ENCODE measurements around the gene GTF3C1.

DNA sequence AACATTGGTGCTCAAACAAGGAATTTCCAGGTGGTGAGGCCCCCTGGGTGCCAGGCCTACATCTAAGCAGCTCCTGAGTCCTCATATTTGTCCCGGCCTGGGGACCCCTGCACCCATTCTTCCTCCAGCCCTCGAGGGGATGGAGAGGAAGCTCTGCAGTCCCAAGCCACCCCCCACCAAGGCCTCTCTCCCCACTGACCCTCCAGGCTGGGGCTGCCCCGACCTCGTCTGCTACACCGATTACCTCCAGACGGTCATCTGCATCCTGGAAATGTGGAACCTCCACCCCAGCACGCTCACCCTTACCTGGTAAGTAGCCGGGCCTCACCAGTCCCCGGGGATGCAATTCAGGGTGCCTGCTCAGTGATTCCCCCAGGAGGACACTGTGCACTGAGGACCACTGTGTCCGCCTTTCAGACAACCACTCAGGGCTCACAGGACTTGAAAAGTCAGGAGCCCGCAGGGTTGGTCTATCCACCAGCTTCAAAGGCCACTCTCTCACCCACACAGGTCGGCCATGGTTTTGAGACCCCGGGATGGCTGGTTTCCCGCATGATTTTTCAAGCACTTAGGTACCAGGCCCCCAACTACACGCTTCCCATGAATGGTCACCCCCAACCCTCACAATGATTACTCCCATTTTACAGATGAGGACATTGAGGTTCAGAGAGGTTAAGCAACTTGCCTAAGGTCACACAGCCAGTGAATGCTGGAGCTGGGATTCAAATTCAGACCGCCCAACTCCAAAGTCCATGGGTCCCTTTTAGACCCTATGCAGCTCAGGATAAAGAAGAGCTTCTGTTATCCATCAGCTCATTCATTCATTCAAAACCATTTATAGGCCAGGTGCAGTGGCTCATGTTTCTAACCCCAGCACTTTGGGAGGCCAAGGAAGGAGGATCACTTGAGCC, 115.3 kb downstream of the GTF3C1 start:
- TF ChIP-seq POLR2AphosphoS5 (IDR thresholded peaks at IDR 0.05) = no peak
- TF ChIP-seq, protein P1, sequence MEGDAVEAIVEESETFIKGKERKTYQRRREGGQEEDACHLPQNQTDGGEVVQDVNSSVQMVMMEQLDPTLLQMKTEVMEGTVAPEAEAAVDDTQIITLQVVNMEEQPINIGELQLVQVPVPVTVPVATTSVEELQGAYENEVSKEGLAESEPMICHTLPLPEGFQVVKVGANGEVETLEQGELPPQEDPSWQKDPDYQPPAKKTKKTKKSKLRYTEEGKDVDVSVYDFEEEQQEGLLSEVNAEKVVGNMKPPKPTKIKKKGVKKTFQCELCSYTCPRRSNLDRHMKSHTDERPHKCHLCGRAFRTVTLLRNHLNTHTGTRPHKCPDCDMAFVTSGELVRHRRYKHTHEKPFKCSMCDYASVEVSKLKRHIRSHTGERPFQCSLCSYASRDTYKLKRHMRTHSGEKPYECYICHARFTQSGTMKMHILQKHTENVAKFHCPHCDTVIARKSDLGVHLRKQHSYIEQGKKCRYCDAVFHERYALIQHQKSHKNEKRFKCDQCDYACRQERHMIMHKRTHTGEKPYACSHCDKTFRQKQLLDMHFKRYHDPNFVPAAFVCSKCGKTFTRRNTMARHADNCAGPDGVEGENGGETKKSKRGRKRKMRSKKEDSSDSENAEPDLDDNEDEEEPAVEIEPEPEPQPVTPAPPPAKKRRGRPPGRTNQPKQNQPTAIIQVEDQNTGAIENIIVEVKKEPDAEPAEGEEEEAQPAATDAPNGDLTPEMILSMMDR (IDR thresholded peaks at IDR 0.05; ENCODE audit: poor library complexity, severe bottlenecking) = no peak
- TF ChIP-seq EP300 (conservative IDR thresholded peaks at IDR 0.05; ENCODE audit: poor library complexity, severe bottlenecking) = no peak
- TF ChIP-seq EZH2 (IDR thresholded peaks at IDR 0.05; ENCODE audit: borderline replicate concordance, insufficient read depth, low read length, poor library complexity, severe bottlenecking) = no peak
- no peak for TF ChIP-seq RAD21 (conservative IDR thresholded peaks at IDR 0.05)
- no peak for TF ChIP-seq REST (IDR thresholded peaks at IDR 0.05; ENCODE audit: borderline replicate concordance)
